Fibroblast of mammary gland (primary cell): ENCODE data around the gene UQCR11.

Experiments
- DNase-seq: peaks from one replicate; pipeline ENCODE4 v3.0.0-alpha.2; 2010; ENCODE audit warnings: low read depth
- H3K4me3 ChIP-seq: 2 replicates; pipeline ENCODE4 v1.5.1; 2011; ENCODE audit warnings: low read depth, mild to moderate bottlenecking, low read length, moderate library complexity; ENCODE audit not compliant: control insufficient read depth
- TF ChIP-seq, protein P1 (sequence below): conservative IDR thresholded peaks from 2 replicates; pipeline ENCODE4 v1.5.1; 2011; ENCODE audit warnings: low read depth, low read length, inconsistent platforms; ENCODE audit not compliant: control insufficient read depth, insufficient read depth

The UQCR11 gene

DNA sequence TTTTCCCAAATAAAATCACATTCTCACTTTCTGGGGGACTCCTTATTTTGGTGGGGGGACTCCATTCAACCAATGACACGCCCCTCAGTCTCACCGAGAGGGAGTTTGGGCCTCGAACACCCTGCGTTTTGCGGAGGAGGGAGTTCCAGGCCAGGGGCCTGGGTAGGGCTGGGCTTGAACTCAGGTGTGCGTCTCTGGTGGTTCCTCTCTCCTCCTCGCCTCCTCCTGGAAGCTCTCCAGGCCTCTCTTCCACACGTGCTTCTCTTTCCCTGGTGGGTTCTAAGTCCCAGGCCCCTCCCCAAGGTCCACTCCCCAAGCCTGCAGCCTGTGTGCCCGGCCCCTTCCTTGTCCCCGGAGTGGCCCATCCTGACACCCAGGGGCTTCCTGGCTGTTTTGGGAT lies 51.8 kb downstream of the UQCR11 start:
- DNase-seq: no peak
- no peak overlapping the region for H3K4me3 ChIP-seq
- TF ChIP-seq, protein P1, sequence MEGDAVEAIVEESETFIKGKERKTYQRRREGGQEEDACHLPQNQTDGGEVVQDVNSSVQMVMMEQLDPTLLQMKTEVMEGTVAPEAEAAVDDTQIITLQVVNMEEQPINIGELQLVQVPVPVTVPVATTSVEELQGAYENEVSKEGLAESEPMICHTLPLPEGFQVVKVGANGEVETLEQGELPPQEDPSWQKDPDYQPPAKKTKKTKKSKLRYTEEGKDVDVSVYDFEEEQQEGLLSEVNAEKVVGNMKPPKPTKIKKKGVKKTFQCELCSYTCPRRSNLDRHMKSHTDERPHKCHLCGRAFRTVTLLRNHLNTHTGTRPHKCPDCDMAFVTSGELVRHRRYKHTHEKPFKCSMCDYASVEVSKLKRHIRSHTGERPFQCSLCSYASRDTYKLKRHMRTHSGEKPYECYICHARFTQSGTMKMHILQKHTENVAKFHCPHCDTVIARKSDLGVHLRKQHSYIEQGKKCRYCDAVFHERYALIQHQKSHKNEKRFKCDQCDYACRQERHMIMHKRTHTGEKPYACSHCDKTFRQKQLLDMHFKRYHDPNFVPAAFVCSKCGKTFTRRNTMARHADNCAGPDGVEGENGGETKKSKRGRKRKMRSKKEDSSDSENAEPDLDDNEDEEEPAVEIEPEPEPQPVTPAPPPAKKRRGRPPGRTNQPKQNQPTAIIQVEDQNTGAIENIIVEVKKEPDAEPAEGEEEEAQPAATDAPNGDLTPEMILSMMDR: no peak

DNA sequence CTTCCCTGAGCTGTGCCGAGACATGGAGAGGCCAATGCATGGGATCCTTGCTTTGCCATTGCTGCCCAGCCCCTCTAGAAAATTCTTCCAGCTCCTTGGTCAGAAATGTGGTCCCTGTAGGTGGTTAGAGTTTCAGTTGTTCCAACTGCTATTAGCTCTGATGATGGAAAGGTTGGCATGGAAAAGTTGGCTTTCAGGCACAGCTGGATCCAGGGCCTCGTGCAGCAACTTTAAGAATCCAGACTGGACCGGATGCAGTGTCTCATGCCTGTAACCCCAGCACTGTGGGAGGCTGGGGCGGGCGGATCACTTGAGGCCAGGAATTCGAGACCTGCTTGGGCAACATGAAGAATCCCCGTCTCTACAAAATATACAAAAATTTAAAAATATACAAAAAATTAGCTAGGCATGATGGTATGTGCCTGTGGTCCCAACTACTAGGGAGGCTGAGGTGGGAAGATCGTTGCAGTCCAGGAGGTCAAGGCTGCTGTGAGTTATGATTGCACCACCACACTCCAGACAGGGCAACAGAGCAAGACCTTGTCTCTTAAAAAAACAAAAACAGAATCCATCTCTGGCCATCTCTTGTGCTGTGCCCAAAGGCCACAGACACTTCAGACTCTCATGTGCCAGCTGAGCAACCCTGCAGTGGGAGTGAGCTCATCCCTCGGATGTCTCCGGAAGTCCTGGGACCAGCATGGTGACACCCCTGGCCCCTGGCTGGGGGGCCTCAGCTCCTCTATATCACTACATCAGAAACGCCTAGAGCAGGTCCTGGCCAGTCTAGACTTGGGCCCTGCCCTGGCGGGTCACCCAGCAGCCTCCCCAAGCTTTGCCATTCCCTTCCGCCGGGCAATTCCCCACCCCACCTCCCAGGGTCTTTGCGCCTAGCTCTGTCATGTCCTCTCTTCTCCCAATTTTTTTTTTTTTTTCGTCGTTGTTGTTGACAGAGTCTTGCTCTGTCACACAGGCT lies 53.9 kb downstream of the UQCR11 start:
- DNase-seq: no peak
- TF ChIP-seq, protein P1: no peak
- no peak overlapping the region for H3K4me3 ChIP-seq

DNA sequence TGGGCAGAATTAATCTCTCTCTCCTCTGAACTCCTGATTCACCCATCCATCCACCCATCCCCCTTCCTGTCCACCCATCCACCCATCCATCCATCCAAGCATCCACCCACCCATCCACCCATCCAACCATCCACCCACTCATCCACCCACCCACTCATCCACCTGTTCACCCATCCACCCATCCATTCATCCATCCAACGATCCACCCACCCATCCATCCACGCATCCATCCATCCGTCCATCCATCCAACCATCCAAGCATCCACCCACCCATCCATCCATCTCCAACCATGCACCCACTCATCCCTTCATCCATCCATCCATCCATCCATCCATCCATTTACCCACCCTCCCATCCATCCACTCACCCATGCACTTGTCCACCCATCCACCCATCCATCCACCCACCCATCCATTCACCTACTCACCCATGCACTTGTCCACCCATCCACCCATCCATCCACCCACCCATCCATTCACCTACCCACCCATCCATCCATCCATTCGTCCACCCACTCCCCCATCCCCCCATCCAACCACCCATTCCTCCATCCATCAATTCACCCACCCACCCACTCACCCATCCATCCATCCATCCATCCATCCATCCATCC lies 55.8 kb downstream of the UQCR11 start:
- TF ChIP-seq, protein P1: no peak
- H3K4me3 ChIP-seq: no peak overlapping the region
- DNase-seq: no peak
